ENCODE data around the gene PGLYRP1.

Gene PGLYRP1

DNA sequence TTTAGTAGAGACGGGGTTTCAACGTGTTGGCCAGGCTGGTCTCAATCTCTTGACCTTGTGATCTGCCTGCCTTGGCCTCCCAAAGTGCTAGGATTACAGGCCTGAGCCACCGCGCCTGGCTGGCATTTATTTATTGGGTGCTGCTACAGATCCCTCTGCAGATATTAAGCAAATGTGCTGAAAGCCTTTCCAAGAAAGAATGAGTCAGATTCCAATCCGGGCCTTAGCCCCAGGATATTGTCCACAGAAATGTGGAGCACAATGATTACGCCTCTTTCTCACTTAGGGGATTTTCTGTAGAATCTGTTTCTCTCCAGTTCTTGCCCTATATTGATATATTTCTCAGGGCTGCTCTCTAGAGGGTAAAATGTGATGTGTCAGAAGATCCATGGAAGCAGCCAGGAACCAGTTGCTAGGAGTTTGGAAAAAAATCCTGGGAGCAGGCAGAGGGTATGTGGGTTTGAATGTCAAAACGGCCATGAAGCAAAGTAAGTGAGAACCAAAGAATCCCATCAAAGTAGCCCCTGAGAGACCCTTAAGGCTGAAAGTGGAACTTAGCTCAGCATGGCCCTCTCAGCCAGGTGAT is 42.7 kb upstream of the PGLYRP1 start:
- no peak for TF ChIP-seq CTCF (IDR thresholded peaks at IDR 0.05; ENCODE audit: low read depth, low read length, missing control alignments)
- no peak overlapping the region for H3K4me3 ChIP-seq (ENCODE audit: low read depth, low read length)
- in situ Hi-C loops (cut with HindIII; ENCODE audit: low pct_ligation_motif_present, low sequenced_read_pairs) = no loop called here
- no peak overlapping the region for H3K27ac ChIP-seq
- H3K36me3 ChIP-seq (replicated peaks) = no peaks in the 10 kb centered on the region
- peaks cover 2% of the 10 kb centered on the region for H3K27me3 ChIP-seq (replicated peaks)
- no peak for DNase-seq

- H3K27me3 ChIP-seq (replicated peaks) = peaks cover 2% of the 10 kb centered on the region
- TF ChIP-seq CTCF (IDR thresholded peaks at IDR 0.05; ENCODE audit: low read depth, low read length, missing control alignments) = no peak
- in situ Hi-C loops (cut with HindIII; ENCODE audit: low pct_ligation_motif_present, low sequenced_read_pairs) = no loop called here
These were observed 40.3 kb upstream of the PGLYRP1 start for GRCh38 chr19:46063201-46063600.

DNA sequence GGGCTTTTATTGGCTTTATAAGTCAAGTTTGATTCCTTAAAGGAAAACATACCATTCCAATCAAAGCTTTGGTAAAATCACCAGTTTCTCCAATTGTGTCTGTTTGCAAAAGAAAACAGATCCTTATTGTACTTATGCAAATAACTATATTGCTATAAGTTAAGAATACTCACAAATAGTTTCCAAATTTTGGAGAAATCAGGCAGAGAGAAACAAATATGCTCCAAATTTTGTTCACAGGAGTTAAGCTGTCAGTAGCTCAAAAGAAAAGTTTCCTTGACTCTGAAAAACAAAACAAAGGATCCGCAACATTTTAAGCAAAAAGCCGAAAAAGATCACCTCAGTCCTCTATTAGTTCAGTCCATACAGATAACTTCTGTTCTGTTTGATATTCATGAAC is 37.2 kb upstream of the PGLYRP1 start:
- Histone ChIP-seq H3K4me3 (ENCODE audit: low read depth, low read length) (no peak overlapping the region), H3K27ac (no peak overlapping the region), H3K27me3 (replicated peaks) (peaks cover 12% of the 10 kb centered on the region), H3K36me3 (replicated peaks) (no peaks in the 10 kb centered on the region)
- DNase-seq = no peak
- in situ Hi-C loops (cut with HindIII; ENCODE audit: low pct_ligation_motif_present, low sequenced_read_pairs) = no loop called here
- TF ChIP-seq CTCF (IDR thresholded peaks at IDR 0.05; ENCODE audit: low read depth, low read length, missing control alignments) = no peak

More at GRCh38 chr19:46063201-46063600, 40.3 kb upstream of the PGLYRP1 start:
- Histone ChIP-seq H3K36me3 (replicated peaks) (no peaks in the 10 kb centered on the region), H3K4me3 (ENCODE audit: low read depth, low read length) (no peak overlapping the region), H3K27ac (no peak overlapping the region)
- DNase-seq = no peak

DNA sequence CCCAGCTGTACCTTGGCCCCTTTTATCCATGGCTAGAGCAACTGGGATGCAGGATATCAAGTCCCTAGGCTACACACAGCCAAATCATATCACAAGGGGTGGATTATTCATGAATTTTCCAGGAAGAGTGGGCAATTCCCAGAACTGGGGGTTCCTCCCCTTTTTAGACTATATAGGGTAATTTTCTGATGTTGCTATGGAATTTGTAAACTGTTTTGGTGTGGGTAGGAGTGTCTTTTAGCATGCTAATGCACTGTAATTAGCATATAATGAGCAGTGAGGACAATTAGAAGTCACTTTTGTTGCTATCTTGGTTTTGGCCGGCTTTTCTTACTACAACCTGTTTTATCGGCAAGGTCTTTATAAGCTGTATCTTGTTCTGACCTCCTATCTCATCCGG is 35.9 kb upstream of the PGLYRP1 start:
- in situ Hi-C loops (cut with HindIII; ENCODE audit: low pct_ligation_motif_present, low sequenced_read_pairs) = no loop called here

DNA sequence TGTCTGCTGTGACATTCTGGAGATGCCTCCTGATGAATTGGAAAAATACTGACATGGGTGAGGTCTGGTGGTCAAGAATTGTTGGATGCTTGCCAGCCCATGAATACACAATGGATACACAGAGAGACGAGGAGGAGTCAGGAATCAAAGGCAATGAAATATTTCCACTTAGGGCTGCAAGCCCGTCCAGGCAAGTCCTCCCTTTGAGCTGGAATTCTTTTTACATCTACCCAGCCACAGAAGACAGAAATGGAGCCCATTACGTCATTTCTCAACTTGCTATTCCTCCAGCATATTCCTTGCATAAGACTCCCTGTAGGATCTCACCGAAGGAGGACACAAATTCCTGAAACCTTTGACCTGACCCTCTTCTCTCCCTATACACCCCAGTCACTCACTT is 33.7 kb upstream of the PGLYRP1 start:
- in situ Hi-C loops (cut with HindIII; ENCODE audit: low pct_ligation_motif_present, low sequenced_read_pairs) = no loop called here
- Histone ChIP-seq H3K27me3 (replicated peaks) (peaks cover 18% of the 10 kb centered on the region), H3K36me3 (replicated peaks) (no peaks in the 10 kb centered on the region), H3K27ac (no peak overlapping the region), H3K4me3 (ENCODE audit: low read depth, low read length) (no peak overlapping the region)
- no peak for TF ChIP-seq CTCF (IDR thresholded peaks at IDR 0.05; ENCODE audit: low read depth, low read length, missing control alignments)
- DNase-seq = no peak

More for the DNA sequence above, 35.9 kb upstream of the PGLYRP1 start:
- Histone ChIP-seq H3K4me3 (ENCODE audit: low read depth, low read length) (no peak overlapping the region), H3K36me3 (replicated peaks) (no peaks in the 10 kb centered on the region), H3K27me3 (replicated peaks) (peaks cover 18% of the 10 kb centered on the region), H3K27ac (no peak overlapping the region)
- TF ChIP-seq CTCF (IDR thresholded peaks at IDR 0.05; ENCODE audit: low read depth, low read length, missing control alignments) = no peak
- no peak for DNase-seq

GRCh38 chr19:46052896-46053295 is 30.0 kb upstream of the PGLYRP1 start:
- no peak for TF ChIP-seq CTCF (IDR thresholded peaks at IDR 0.05; ENCODE audit: low read depth, low read length, missing control alignments)
- Histone ChIP-seq H3K27ac (no peak overlapping the region), H3K4me3 (ENCODE audit: low read depth, low read length) (no peak overlapping the region), H3K36me3 (replicated peaks) (no peaks in the 10 kb centered on the region), H3K27me3 (replicated peaks) (peaks cover 34% of the 10 kb centered on the region)
- DNase-seq = no peak
- in situ Hi-C loops (cut with HindIII; ENCODE audit: low pct_ligation_motif_present, low sequenced_read_pairs) = no loop called here

All from brain microvascular endothelial cell (primary cell).